Lung (tissue), 12 donors: Measurements from ENCODE around the gene CBY1. TPM values are rescaled to one million over a fixed set of nuclear protein-coding genes. Genes with fewer than 3 reads are reported as not detected.

ENCODE experiments used
- ATAC-seq: fragments of 200-7000 bp; cut with Tn5 transposase; one replicate; pipeline ENCODE4 v1.9.1; 2020; ENCODE audit warnings: moderate number of reproducible peaks; ENCODE audit not compliant: insufficient read depth, low FRiP score
- DNase-seq, 3 donors: peaks; one replicate each; pipeline ENCODE4 v3.0.0-alpha.2; 2013 to 2017
- H3K27ac ChIP-seq, 2 donors: one replicate each; pipeline ENCODE4 v1.5.1; 2013; ENCODE audit warnings: mild to moderate bottlenecking in 2 of 2, moderate library complexity in 2 of 2, control low read depth in 1 of 2, inconsistent platforms in 1 of 2, low read depth in 1 of 2, low read length in 1 of 2
- H3K27me3 ChIP-seq, 3 donors: one replicate each; pipeline ENCODE4 v1.5.1; 2013; ENCODE audit warnings: low read length in 2 of 3; ENCODE audit not compliant: control insufficient read depth in 3 of 3, insufficient read depth in 3 of 3
- H3K36me3 ChIP-seq, 4 donors: one replicate each; pipeline ENCODE4 v1.5.1; 2013; ENCODE audit warnings: low read length in 4 of 4, mild to moderate bottlenecking in 1 of 4, moderate library complexity in 1 of 4; ENCODE audit not compliant: control insufficient read depth in 4 of 4, insufficient read depth in 4 of 4
- H3K4me1 ChIP-seq, 5 donors: one replicate each; pipeline ENCODE4 v1.5.1; 2013; ENCODE audit warnings: low read length in 5 of 5, mild to moderate bottlenecking in 2 of 5, moderate library complexity in 1 of 5; ENCODE audit not compliant: control insufficient read depth in 5 of 5, insufficient read depth in 5 of 5
- H3K4me3 ChIP-seq: one replicate; pipeline ENCODE4 v1.5.1; 2013; ENCODE audit warnings: mild to moderate bottlenecking, control low read depth, moderate library complexity
- H3K9ac ChIP-seq, 2 donors: one replicate each; pipeline ENCODE4 v1.5.1; 2013; ENCODE audit warnings: low read length in 2 of 2, control low read depth in 1 of 2; ENCODE audit not compliant: insufficient read depth in 1 of 2
- H3K9me3 ChIP-seq, 4 donors: one replicate each; pipeline ENCODE4 v1.5.1; 2013; ENCODE audit warnings: low read length in 3 of 4, mild to moderate bottlenecking in 1 of 4, moderate library complexity in 1 of 4; ENCODE audit not compliant: control insufficient read depth in 4 of 4, insufficient read depth in 3 of 4
- WGBS, 2 donors: extraction: QIAGEN DNeasy Blood & Tissue Kit; methylation state at CpG; one replicate each; pipeline ENCODE4 v1.1.7; 2013; 5-methylcytosine and 5-hydroxymethylcytosine counted together
- polyA plus RNA-seq, 2 donors: library from polyadenylated mRNA; stranded (reverse); fragments of 200-250 nt; gene quantifications; one replicate each; pipeline ENCODE4 v1.2.1, GENCODE V29; 2013
- total RNA-seq, 2 donors: library from RNA; depleted of rRNA in 1 of 2; stranded (reverse); fragments of >200 nt in 1 of 2; gene quantifications; one replicate each; pipeline ENCODE4 v1.2.1, GENCODE V29; 2014 to 2021
- TF ChIP-seq, protein P1 (sequence below): IDR thresholded peaks from 2 replicates; pipeline ENCODE4 v1.5.1; 2012; ENCODE audit warnings: mild to moderate bottlenecking; ENCODE audit errors: control extremely low read depth, extremely low read depth
- donor health status: control.
- donor health status: control.
- donor health status: Bipolar disorder and iron deficiency.
- donor health status: healthy.
- donor health status: DM: yes; HTN: yes; CAD: no.

The CBY1 gene
- total and polyA plus RNA-seq, 4 donors = 24.8 to 49.0 (median 29.2) TPM

DNA sequence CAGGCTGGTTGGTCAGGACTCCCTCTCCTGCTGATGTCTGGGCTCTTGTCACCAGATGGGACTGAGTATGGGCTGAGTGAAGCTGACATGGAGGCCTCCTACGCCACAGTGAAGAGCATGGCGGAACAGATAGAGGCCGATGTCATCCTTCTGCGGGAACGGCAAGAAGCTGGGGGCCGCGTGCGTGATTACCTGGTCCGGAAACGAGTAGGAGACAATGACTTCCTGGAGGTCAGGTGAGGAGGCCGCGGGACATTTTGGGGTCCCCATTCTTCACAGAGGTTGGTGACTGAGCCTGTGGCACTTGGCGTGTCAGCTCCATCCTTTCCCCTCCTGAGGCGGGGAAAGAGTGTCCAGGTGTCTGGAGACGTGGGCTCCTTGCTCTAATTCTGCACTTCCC lies 59.4 kb downstream of the CBY1 start:
- no peak overlapping the region for H3K9ac ChIP-seq
- WGBS, 2 donors = 95 to 96% methylated on average over 15 of the region's 15 CpGs
- H3K4me1 ChIP-seq = peaks cover 0 to 19% (median 3%) of the 10 kb centered on the region in 5 donors
- H3K36me3 ChIP-seq = peaks cover 7 to 26% (median 21%) of the 10 kb centered on the region in 4 donors
- ATAC-seq (no peak), DNase-seq (no peak)
- H3K9me3 ChIP-seq = peaks cover 0 to 1% (median 0%) of the 10 kb centered on the region in 4 donors
- TF ChIP-seq, protein P1, sequence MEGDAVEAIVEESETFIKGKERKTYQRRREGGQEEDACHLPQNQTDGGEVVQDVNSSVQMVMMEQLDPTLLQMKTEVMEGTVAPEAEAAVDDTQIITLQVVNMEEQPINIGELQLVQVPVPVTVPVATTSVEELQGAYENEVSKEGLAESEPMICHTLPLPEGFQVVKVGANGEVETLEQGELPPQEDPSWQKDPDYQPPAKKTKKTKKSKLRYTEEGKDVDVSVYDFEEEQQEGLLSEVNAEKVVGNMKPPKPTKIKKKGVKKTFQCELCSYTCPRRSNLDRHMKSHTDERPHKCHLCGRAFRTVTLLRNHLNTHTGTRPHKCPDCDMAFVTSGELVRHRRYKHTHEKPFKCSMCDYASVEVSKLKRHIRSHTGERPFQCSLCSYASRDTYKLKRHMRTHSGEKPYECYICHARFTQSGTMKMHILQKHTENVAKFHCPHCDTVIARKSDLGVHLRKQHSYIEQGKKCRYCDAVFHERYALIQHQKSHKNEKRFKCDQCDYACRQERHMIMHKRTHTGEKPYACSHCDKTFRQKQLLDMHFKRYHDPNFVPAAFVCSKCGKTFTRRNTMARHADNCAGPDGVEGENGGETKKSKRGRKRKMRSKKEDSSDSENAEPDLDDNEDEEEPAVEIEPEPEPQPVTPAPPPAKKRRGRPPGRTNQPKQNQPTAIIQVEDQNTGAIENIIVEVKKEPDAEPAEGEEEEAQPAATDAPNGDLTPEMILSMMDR = no peak
- no peak overlapping the region for H3K4me3 ChIP-seq
- H3K27ac ChIP-seq = no peak overlapping the region
- no peaks in the 10 kb centered on the region for H3K27me3 ChIP-seq

DNA sequence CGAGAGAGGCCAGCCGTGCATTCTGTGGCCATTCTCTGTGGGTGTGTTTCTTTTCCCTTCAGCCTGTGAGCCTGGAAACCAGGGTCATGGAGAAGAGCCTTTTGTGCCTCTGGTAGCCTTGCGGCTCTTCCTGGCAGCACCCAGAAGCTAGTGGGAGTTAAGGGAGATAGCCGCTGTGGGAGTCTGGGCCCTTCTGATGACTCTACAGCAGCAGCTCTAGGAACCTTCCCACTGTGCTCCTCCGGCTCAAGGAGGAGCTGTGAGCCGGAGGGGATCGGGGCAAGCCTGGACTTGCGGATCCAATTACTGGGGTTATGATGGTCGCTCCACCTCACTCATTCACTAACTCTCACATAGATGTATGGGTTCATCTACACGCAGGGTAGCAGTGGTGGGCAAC lies 59.8 kb downstream of the CBY1 start:
- DNase-seq = no peak
- Histone ChIP-seq H3K27ac (no peak overlapping the region), H3K36me3 (peaks cover 7 to 27% (median 21%) of the 10 kb centered on the region in 4 donors), H3K9me3 (peaks cover 0 to 1% (median 0%) of the 10 kb centered on the region in 4 donors), H3K27me3 (no peaks in the 10 kb centered on the region), H3K4me3 (no peak overlapping the region), H3K4me1 (peaks cover 0 to 19% (median 3%) of the 10 kb centered on the region in 5 donors), H3K9ac (no peak overlapping the region)
- TF ChIP-seq, protein P1 = no peak
- ATAC-seq = no peak
- WGBS, 2 donors = 97 to 98% methylated on average over 10 of the region's 10 CpGs

DNA sequence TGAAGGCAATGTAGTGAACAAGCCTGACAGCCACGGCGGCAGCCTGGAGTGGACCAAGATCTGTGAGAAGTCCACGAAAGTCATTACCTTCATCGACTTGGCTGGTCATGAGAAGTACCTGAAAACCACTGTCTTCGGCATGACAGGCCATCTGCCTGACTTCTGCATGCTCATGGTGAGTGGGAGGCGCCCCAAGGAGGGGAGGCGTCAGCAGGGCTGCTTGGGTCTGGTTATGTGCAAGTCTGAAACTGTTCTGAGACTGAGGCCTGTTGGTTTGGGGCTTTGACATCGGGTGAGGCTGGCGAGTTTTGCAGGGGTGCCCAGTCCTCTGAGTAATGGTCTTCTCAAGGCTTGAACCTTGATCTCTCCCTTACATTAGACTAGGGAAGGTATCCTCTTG lies 60.4 kb downstream of the CBY1 start:
- Histone ChIP-seq H3K4me1 (peaks cover 0 to 19% (median 3%) of the 10 kb centered on the region in 5 donors), H3K4me3 (no peak overlapping the region), H3K9ac (no peak overlapping the region), H3K36me3 (peaks cover 7 to 31% (median 24%) of the 10 kb centered on the region in 4 donors), H3K27ac (no peak overlapping the region), H3K9me3 (peaks cover 0 to 1% (median 0%) of the 10 kb centered on the region in 4 donors), H3K27me3 (no peaks in the 10 kb centered on the region)
- DNase-seq (no peak), ATAC-seq (no peak)
- TF ChIP-seq, protein P1 = no peak
- WGBS, 2 donors = 90 to 92% methylated on average over 9 of the region's 9 CpGs

DNA sequence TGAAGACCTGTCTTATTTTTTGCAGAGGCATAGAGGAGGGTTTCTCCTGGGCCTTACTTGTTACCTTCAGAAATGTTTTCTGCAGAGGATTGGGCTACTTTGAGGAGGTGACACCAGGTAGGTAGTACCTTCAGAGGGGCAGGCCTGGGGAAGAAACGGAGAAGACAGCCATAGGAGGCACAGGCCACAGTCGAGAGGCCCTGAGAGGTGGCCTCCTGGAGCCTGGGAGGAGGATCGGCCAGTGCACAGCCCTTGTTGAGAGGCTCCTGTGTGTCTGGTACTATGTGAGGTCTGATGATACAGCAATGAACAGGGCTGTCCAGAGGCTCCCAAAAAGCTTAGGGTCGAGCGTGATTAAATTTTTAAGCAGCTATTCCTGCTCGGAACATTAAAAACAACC lies 60.8 kb downstream of the CBY1 start:
- WGBS, 2 donors = 91% methylated on average over 6 of the region's 6 CpGs
- ATAC-seq = no peak
- H3K9ac ChIP-seq = no peak overlapping the region
- H3K36me3 ChIP-seq = peaks cover 8 to 32% (median 24%) of the 10 kb centered on the region in 4 donors
- H3K9me3 ChIP-seq = peaks cover 0 to 1% (median 0%) of the 10 kb centered on the region in 4 donors
- no peak overlapping the region for H3K27ac ChIP-seq
- no peak for DNase-seq
- no peak overlapping the region for H3K4me3 ChIP-seq
- peaks cover 0 to 19% (median 3%) of the 10 kb centered on the region in 5 donors for H3K4me1 ChIP-seq
- H3K27me3 ChIP-seq = no peaks in the 10 kb centered on the region
- TF ChIP-seq, protein P1 = no peak
